Islet precursor cell (in vitro differentiated cells): ENCODE measurements around the gene CYB5RL.
"Not testable (repeated sequence)": the region's sequence is repeated elsewhere in the genome, so short reads cannot be mapped to it uniquely, and the experiment has no call there.

Source experiments
- DNase-seq: peaks from one replicate; pipeline ENCODE4 v3.0.0-alpha.2; 2018

The CYB5RL gene, protein sequence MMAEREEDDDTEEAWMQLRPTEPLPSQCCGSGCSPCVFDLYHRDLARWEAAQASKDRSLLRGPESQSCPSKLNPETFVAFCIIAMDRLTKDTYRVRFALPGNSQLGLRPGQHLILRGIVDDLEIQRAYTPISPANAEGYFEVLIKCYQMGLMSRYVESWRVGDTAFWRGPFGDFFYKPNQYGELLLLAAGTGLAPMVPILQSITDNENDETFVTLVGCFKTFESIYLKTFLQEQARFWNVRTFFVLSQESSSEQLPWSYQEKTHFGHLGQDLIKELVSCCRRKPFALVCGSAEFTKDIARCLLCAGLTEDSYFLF

DNA sequence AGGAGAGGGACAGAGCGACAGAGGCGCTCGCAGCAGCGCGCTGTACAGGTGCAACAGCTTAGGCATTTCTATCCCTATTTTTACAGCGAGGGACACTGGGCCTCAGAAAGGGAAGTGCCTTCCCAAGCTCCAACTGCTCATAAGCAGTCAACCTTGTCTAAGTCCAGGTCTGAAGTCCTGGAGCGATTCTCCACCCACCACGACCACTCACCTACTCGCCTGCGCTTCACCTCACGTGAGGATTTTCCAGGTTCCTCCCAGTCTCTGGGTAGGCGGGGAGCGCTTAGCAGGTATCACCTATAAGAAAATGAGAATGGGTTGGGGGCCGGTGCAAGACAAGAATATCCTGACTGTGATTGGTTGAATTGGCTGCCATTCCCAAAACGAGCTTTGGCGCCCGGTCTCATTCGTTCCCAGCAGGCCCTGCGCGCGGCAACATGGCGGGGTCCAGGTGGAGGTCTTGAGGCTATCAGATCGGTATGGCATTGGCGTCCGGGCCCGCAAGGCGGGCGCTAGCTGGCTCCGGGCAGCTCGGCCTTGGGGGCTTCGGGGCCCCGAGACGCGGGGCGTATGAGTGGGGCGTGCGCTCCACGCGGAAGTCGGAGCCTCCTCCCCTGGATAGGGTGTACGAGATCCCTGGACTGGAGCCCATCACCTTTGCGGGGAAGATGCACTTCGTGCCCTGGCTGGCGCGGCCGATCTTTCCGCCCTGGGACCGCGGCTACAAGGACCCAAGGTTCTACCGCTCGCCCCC lies at the start of gene CYB5RL, which contains the start of gene MRPL37:
CYB5RL (minus strand) TSS at position 266 of the 754 bp plus-strand sequence. CDS start 4,414 bp downstream, outside the sequence.
MRPL37 (plus strand) TSS at position 403 of the 754 bp plus-strand sequence; CDS start at position 480, 77 bp downstream.
- peak; percentile 98 for DNase-seq

DNA sequence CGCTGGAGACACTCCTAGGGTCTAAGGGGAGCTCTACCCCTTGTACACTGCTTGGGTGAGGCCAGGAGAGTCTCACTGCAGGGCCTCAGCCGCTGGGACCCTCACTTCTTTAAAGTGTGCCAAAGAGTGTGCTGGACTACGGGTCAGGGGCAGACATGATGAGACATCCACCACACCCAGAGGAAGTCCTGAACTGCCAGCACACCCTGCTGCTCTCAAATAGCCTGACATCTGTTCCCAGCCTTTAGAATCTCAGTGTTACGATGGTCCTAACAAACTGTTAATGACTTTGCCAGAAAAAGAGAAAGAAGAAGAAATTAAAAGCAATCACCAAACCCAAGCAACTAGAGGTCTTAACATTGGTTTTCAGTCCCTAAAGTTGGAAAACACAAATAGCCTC lies 49.1 kb upstream of the CYB5RL start:
- no peak for DNase-seq

DNA sequence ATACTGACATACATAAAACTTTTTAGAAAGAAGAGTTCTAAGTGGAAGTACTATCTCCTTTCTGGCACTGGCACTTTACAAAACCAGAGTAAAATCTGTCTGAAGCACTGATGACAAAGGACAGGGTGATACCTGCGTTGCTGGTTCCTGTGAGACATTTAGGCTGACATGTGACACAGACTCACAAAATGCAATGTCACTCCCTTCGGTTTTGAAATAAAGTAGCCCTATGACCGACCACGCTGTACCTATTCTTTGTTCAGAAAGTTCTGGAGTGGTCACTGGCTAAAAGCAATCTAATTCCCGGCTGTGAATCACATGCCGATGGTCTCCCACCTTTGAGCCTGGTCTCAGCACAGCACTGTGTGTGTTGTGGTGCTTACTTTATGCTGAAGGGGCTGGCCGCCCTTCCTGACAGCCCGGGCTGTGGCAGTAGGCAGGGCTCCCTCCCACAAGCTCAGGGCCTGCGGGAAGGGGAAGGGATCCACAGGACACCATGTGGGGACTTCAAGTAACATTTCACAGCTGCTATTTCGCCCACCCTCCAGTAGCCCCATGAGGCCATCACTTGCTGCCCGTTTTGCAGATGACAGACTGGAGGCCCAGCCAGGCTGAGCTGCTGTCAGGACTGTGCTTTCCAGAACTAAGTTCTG lies 48.2 kb upstream of the CYB5RL start:
- no peak for DNase-seq

DNA sequence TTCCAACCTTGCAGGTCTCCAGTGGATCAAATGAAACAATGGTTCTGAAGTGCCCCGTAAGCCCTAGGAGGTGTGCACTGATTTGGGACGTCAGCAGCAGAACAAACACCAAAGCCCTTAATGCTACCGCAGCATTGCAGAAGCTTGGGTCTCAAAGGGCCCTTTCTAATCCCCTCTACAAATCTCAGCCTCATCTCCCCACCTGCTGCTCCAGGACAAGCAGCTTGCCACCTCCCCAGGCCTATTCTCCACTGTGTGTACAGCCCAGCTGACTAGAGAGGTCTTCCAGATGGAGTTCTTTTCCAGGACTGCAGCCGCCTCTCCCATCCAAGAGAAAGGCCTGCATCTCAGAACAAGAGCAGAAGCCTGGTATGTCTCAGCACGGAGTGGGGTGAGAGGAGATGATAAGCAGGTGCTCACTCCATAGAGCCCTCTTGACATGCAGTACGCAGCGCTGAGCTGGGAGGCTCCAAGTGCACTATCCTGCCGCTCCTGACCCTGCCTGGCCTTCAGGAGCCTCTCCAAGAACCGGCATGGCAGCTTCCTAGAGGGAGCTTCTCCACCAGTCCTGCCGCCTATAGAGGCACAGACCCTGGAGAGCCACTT lies 46.4 kb upstream of the CYB5RL start:
- DNase-seq = no peak

DNA sequence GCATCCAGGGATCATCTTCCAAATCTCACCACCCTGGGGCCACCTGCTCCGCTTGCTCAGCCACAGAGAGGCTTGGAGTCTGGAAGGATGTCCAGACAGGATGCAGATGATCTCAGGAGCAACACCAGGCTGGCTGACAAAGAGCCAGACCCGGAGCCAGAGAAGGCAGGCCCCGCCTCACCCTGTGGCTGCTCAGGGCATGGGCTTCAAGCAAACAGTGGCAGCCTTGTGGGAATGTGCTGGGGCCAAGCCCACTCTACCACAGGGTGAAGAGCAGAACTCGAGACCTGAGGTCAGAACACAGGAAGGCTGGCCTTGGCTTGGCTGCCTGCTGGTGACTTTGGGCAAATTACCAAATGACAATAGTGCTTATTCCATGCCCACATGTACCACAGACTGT lies 45.7 kb upstream of the CYB5RL start:
- DNase-seq = peak; percentile 80

DNA sequence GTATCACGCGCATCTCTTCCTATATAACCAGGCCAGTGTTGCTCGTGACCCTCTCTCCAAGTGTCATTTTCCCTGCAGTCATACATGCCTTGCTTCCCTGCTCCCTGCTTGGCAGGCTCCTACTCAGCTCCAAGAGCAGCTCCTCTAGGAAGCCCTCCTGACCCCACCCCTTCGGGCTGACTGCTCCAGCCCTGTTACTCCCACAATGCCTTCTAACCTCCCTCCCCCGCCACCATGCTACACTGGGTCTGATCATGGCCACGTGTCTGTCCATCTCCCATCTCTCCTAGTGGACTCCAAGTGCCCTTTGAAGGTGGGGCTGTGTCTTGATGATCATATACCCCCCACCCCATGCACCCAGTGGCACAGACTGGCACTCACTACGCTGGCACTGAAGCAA lies 44.8 kb upstream of the CYB5RL start:
- no peak for DNase-seq

DNA sequence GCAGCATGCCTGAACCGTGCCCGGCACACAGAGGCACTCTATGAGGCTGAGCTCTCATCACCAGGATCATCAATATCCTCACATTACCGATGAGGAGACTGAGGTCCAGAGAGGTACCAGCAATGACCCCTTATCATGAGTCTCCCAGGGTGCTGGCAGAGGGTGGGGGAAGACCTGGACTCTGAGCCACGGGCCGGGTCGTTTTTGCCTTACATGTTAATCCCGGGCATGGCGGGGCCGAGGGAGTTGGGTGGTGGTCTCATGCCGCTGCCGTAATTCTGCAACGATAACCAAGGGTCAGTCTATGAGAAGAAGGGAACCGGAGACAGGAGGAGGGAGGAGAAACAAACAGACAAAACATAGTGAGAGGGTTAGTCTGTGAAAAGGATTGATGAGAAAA lies 43.2 kb upstream of the CYB5RL start:
- DNase-seq = no peak

DNA sequence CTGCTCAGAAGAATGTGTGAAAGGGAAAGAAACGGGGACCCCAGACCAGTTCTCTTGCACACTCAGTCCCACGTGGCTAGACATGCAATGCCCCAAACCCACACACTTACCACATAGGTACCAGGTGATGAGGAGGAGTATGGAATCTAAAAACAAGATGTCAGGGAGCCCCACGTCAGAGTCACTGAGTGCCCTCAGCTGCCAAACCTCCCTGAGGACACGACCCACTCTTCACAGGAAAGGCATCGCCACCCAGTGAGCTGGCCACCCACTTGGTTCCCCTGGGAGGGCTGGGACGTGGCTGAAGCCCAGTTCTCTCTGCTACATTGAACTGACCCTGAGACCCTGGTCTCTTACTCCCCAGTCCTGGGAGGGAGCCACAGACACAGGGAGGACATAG lies 41.5 kb upstream of the CYB5RL start:
- DNase-seq = no peak

DNA sequence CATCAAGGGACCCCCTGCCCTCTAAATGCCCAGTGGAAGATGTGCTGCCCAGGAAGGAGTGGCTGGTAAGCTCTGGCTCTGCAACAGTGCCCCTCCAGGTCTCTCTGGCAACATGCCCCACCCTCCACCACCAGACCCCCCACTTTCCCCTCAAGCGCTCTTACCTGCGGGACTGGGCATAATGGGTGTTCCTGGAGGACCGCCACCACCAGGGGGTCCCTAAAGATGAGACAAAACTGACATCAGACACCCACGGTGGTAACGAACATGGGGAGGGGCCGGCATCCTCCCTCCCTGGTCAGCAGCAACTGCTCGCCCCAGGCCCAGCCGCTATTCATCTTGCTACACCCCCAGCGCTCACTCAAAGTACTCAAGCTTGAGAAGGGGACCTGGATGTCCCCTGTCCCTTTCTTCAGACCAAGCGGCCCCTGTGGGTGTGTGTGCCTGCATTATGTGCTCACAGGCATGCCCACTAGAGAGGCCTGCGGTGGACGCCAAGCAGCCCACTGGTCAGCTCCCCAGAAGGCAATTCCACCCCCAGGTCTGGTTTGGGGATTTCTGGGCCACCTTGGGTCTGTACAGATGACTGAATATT lies 41.0 kb upstream of the CYB5RL start:
- no peak for DNase-seq

DNA sequence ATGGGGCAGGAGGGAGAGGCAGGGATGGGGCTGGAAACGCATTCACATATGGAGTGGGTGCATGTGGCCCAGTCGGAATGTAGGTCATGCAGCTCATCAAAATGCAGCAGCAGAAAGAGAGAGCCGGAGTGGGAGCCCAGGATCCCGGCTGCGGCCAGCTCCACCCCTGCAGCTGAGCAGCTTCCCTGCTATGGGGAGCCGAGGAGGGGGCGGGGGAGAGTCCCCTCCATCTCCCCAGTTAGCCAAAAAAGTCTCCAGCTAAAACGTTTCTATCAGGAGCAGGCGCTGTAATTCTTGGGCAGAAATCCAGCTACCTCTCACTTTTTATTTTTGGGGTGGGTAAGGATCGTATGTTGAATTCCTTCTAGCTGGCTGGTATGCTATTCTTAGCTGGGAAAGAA lies 39.8 kb upstream of the CYB5RL start:
- no peak for DNase-seq

DNA sequence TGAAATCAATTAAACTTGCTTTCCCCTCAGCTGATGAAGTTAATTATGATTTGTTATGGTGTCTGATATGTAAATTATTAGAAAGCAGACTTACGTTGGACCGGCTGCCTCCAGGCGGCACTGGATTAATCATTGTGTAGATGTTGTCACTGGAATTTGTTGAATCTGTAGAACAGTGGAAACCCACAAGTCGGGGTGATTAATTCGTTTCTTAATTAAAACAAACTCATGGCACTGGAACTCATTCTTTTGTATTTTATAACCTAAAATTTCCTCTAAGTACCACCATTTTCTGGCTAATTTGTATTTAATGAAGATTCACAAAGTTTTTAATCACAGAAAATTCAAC lies 39.2 kb upstream of the CYB5RL start:
- no peak for DNase-seq

DNA sequence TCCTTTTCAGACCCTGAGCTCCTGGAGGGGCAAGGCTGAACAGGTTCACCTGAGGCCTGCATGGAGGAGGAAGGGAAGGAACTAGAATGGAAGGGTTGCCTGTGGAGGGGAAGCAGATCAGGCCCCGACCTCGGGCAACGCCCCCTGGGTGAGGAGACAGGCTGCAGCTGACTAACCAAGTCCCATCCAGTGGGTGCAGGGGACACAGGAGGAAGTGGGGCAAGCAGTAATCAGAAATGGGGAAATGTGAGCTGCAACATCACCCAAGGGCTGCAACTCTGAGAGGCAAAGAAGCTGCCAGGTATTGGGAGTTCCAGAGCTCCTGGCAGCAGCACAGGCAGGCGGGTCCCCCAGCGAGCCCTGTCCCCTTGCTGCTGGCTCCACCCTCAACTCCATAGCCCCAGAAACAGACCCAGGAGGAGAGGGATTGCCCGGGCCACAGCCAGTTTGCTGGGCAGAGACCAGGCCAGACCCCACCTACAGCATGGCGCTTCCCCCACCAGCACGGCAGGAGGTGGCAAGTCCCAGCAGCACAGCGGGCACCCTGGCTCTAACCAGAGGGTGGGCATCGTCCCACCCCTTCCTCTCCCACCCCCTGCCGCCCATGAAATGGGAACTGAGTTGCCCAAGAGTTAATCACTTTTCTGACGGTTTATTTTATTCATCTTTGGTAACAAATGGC lies 38.7 kb upstream of the CYB5RL start:
- no peak for DNase-seq

DNA sequence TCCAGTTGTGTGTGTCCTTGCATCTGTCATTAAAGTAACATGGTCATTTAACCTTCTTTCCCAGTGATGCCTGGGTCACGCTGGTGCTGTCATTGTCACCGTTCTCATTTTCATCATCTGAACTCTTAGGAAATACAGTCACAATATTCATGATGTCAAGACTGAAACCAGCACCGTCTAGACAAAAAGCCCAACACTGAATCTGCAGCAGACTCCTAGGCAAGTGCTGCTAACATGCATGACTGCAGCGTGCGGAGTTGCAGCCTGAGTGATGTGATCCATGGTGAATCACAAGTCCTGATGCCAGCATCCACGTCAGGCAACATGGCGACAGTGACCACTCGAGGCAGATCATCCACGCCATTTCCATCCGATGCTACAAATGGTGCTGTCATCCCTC lies 37.8 kb upstream of the CYB5RL start:
- DNase-seq = no peak

DNA sequence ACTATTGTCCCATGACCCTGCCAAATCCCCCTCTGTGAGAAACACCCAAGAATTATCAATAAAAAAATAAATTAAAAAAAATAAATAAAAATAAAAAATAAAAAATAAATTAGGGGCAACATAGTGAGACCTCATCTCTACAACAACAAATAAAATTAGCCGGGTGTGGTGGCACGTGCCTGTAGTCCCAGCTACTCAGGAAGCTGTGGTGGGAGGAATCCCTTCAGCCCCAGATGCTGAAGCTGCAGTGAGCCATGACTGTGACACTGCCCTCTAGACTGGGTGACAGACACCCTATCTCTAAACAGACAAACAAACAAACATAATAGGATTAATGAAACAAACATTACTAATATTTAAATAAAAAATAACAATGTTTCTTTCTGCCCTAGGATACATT lies 34.5 kb upstream of the CYB5RL start:
- DNase-seq = no peak

DNA sequence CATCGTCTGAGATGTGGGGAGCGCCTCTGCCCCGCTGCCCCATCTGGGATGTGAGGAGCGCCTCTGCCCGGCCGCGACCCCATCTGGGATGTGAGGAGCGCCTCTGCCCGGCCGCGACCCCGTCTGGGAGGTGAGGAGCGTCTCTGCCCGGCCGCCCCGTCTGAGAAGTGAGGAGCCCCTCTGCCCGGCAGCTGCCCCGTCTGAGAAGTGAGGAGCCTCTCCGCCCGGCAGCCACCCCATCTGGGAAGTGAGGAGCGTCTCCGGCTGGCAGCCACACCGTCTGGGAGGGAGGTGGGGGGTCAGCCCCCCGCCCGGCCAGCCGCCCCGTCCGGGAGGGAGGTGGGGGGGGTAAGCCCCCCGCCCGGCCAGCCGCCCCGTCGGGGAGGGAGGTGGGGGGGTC lies 33.4 kb upstream of the CYB5RL start:
- DNase-seq = not testable (repeated sequence)

DNA sequence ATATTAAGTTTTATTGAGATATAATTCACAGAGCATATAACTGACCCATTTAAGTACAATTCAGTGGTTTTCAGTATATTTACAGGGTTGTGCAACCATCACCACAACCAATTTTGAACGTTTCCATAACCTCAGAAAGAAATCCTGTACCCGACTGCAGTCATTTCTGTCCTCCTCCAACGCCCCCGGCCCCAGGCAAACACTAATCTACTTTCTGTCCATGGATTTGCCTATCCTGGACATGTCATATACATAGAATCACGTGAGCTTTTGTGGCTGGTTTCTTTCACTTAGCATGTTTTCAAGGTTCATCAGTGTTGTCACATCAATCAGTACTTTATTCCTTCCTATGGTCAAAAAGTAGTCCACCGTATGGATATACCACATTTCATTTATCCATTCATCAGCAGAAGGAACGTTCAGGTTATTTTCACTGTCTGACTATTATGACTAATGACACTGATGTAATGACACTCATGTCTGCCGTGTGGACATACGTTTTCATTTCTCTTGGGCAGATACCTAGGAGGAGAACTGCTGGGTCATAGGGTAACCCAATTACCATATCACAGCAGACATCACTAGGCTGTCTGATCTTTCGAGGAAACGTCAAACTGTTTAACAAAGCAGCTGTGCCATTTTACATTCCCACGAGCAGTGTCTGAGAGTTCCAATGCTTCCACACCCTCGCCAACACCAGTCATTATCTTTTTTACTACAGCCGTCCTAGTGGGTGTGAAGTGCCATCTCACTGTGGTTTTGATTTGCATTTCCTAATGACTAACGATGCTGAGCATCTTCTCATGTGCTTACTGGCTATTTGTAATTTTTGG lies 30.9 kb upstream of the CYB5RL start:
- DNase-seq = no peak

DNA sequence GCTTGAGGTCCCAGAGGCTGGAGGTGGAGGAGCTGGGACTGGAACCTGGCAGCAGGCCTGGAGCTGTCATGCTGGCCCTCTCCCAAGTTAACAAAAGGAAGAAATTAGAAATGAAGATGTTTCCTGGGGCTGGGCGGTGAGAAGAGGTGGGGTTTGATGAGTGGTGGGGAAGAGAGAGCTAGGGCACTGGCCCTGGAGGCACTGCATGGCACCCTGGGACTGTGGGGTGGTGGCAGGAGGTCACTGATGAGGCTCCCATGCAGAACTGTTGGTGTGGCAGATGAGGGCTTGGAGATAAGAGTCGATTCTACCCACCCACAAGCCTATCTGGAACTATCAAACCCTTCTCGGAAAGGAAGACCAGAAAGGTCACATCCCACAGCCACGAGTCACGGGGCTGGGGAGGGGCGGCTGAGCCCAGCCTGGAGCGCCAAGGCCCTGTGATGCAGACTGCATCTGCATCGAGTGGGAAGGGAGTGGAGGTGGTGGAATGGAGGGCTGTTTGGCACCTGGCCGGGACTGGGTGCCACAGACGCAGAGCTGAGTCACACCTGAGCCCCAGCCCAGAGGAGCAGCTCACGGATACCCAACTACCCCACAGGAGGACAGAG lies 29.6 kb upstream of the CYB5RL start:
- DNase-seq = peak; percentile 96

DNA sequence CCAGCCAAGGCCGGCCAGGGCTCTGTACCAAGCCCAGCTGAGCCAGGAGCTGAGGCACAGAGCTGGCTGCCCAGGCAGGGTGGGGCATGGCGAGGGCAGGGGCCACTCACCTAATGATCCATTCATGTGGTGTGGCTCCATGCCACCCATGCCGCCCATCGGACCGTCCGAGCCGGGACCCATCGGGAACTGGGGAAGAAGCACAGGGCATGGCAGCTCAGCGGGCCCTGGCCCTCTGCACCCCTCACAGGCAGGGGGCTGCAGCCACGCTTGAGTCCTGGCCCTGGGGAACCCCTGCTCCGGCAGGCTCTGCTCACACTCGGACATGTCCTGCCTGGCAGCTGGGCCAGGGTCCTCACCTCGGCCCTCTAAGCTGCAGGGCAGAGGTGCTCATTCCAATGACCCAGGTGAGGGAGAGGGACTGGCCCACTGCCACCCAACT lies 28.8 kb upstream of the CYB5RL start:
- no peak for DNase-seq

DNA sequence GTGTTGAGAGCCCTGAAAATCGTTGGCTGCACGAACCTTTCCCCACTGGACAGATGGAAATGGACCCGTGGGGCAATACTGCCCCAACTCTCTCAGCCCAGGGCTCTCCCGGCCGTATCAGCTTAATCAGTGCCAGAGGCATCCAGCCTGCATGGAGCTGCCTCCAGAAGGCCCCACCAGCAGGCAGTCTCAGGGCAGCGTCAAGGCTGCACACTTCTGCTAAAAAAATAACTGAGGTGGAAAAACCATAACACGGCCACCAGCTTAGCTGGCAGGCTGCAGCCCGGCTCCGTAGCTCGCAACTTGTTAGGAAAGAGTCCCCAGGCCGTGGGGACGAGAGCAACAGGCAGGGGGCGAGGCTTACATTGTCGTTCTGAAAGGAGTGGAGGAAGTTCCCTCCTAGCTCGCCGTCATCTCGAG lies 28.1 kb upstream of the CYB5RL start:
- DNase-seq = no peak

DNA sequence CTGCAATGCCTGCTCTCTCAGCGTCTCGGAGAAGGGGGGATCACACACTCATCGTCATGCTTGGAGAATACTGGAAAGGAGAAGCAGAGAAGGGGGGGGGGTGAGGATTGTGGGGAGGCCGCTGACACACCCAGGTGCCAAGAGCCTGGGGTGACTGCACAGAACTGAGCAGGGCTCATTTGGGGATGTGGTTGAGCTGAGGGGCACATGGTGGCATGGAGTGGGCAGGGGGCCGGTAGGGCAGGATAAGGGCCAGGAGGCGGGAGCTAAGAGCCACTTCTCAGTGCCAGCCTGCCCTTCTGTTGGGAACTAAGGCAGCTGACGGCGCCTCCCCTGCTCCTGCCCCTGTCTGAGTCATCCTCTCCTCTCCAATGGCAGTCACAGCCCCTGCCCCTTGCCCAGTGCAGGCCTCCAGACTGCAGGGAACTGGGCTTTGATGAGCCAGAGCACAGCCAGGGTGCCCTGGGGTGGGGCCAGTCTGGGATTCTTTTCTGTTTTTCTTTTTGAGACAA lies 27.3 kb upstream of the CYB5RL start:
- DNase-seq = peak; percentile 93
